Glutamatergic neuron (in vitro differentiated cells): Measurements from ENCODE around the gene SLC17A5. TPM values are rescaled to one million over a fixed set of nuclear protein-coding genes. Genes with fewer than 3 reads are reported as not detected.
"Not testable (repeated sequence)": the region's sequence is repeated elsewhere in the genome, so short reads cannot be mapped to it uniquely, and the experiment has no call there.

Experiments used
- DNase-seq: peaks from one replicate; pipeline ENCODE4 v3.0.0; 2022
- H3K27ac Mint-ChIP-seq: one replicate; pipeline ENCODE4 v1.8.0; 2020; ENCODE audit warnings: mild to moderate bottlenecking, mixed read lengths, inconsistent platforms; ENCODE audit not compliant: unreplicated experiment
- H3K27me3 Mint-ChIP-seq: one replicate; pipeline ENCODE4 v1.8.0; 2020; ENCODE audit warnings: mild to moderate bottlenecking, moderate library complexity, mixed read lengths, inconsistent platforms; ENCODE audit not compliant: unreplicated experiment
- H3K36me3 Mint-ChIP-seq: one replicate; pipeline ENCODE4 v1.8.0; 2020; ENCODE audit warnings: mild to moderate bottlenecking, mixed read lengths, inconsistent platforms; ENCODE audit not compliant: unreplicated experiment
- H3K4me1 Mint-ChIP-seq: one replicate; pipeline ENCODE4 v1.8.0; 2020; ENCODE audit warnings: mild to moderate bottlenecking, low read depth, mixed read lengths, inconsistent platforms; ENCODE audit not compliant: unreplicated experiment
- H3K4me3 Mint-ChIP-seq: one replicate; pipeline ENCODE4 v1.8.0; 2020; ENCODE audit warnings: mild to moderate bottlenecking, mixed read lengths, inconsistent platforms; ENCODE audit not compliant: unreplicated experiment
- H3K9me3 Mint-ChIP-seq: one replicate; pipeline ENCODE4 v1.8.0; 2020; ENCODE audit warnings: mild to moderate bottlenecking, moderate library complexity, mixed read lengths, inconsistent platforms; ENCODE audit not compliant: unreplicated experiment
- CTCF ChIP-seq: fragments of 200-600 bp; sonication (generic); IDR thresholded peaks from one replicate; pipeline ENCODE4 v1.5.0; 2021; ENCODE audit not compliant: partially characterized antibody, unreplicated experiment
- total RNA-seq: library from RNA; stranded (reverse); fragmentation: NEBNext Ultra II Directional; extraction: Animal tissue kit (Norgen Biotek cat#: 25700); gene quantifications from one replicate; pipeline ENCODE4 v1.2.1, GENCODE V29; 2021; ENCODE audit not compliant: unreplicated experiment

The SLC17A5 gene
- total RNA-seq, 1 donor from 2014 or later, result 14.3 TPM

GRCh38 chr6:73569121-73569520 lies 84.7 kb downstream of the SLC17A5 start:
- no peak for DNase-seq
- no peak for TF ChIP-seq CTCF
- H3K9me3 Mint-ChIP-seq, result no peaks in the 10 kb centered on the region
- H3K27ac Mint-ChIP-seq, result no peak overlapping the region
- H3K36me3 Mint-ChIP-seq, result no peaks in the 10 kb centered on the region
- no peaks in the 10 kb centered on the region for H3K27me3 Mint-ChIP-seq
- H3K4me1 Mint-ChIP-seq, result no peaks in the 10 kb centered on the region
- no peak overlapping the region for H3K4me3 Mint-ChIP-seq

- Mint-ChIP-seq H3K9me3 (no peaks in the 10 kb centered on the region), H3K27me3 (no peaks in the 10 kb centered on the region)
These were observed 86.7 kb downstream of the SLC17A5 start for GRCh38 chr6:73566954-73567591.

GRCh38 chr6:73566486-73566871 lies 87.3 kb downstream of the SLC17A5 start:
- not testable (repeated sequence) for DNase-seq, H3K4me3 Mint-ChIP-seq, H3K4me1 Mint-ChIP-seq, H3K27me3 Mint-ChIP-seq, H3K27ac Mint-ChIP-seq, H3K36me3 Mint-ChIP-seq, H3K9me3 Mint-ChIP-seq

More at GRCh38 chr6:73566954-73567591, 86.7 kb downstream of the SLC17A5 start:
- Mint-ChIP-seq H3K4me3 (no peak overlapping the region), H3K4me1 (no peaks in the 10 kb centered on the region), H3K27ac (no peak overlapping the region), H3K36me3 (no peaks in the 10 kb centered on the region)
- no peak for TF ChIP-seq CTCF
- no peak for DNase-seq

GRCh38 chr6:73565767-73566485 lies 87.9 kb downstream of the SLC17A5 start:
- no peaks in the 10 kb centered on the region for H3K36me3 Mint-ChIP-seq
- H3K27ac Mint-ChIP-seq, result no peak overlapping the region
- no peaks in the 10 kb centered on the region for H3K9me3 Mint-ChIP-seq
- no peaks in the 10 kb centered on the region for H3K27me3 Mint-ChIP-seq
- DNase-seq, result no peak
- no peaks in the 10 kb centered on the region for H3K4me1 Mint-ChIP-seq
- H3K4me3 Mint-ChIP-seq, result no peak overlapping the region
- TF ChIP-seq CTCF, result no peak

GRCh38 chr6:73564578-73565345 lies 89.0 kb downstream of the SLC17A5 start:
- Mint-ChIP-seq H3K27ac (no peak overlapping the region), H3K27me3 (no peaks in the 10 kb centered on the region), H3K4me3 (no peak overlapping the region), H3K4me1 (no peaks in the 10 kb centered on the region), H3K36me3 (no peaks in the 10 kb centered on the region), H3K9me3 (no peaks in the 10 kb centered on the region)
- DNase-seq, result no peak
- no peak for TF ChIP-seq CTCF
